Epithelial cell of proximal tubule (primary cell): ENCODE results near the gene ZDHHC14. TPM values are rescaled to one million over a fixed set of nuclear protein-coding genes. Genes with fewer than 3 reads are reported as not detected.

ENCODE experiments used
- DNase-seq: peaks from one replicate; pipeline ENCODE4 v3.0.0-alpha.2; 2011; ENCODE audit warnings: low read depth
- H3K4me3 ChIP-seq: 2 replicates; pipeline ENCODE4 v1.5.1; 2011; ENCODE audit warnings: low read depth, mild to moderate bottlenecking, low read length
- CTCF ChIP-seq: conservative IDR thresholded peaks from 2 replicates; pipeline ENCODE4 v1.5.1; 2012; ENCODE audit warnings: low read depth, mild to moderate bottlenecking, low read length
- total RNA-seq: library from RNA; depleted of rRNA; stranded (reverse); fragments of >200 nt; gene quantifications from 2 replicates; pipeline ENCODE4 v1.2.3, GENCODE V29; 2015

ZDHHC14 gene
- total RNA-seq, 1 donor from 2014 or later: 21.4 TPM

- no peak for DNase-seq
- H3K4me3 ChIP-seq: no peak overlapping the region
- TF ChIP-seq CTCF: no peak
Measured at GRCh38 chr6:157635388-157636244, 254.6 kb downstream of the ZDHHC14 start.

GRCh38 chr6:157637516-157637915 is 256.5 kb downstream of the ZDHHC14 start:
- no peak overlapping the region for H3K4me3 ChIP-seq
- DNase-seq: no peak
- TF ChIP-seq CTCF: no peak

GRCh38 chr6:157637941-157638662 is 257.1 kb downstream of the ZDHHC14 start:
- TF ChIP-seq CTCF: no peak
- no peak for DNase-seq
- no peak overlapping the region for H3K4me3 ChIP-seq

GRCh38 chr6:157638779-157639178 is 257.8 kb downstream of the ZDHHC14 start:
- H3K4me3 ChIP-seq: no peak overlapping the region
- no peak for TF ChIP-seq CTCF
- no peak for DNase-seq

- no peak for DNase-seq
- no peak overlapping the region for H3K4me3 ChIP-seq
- no peak for TF ChIP-seq CTCF
Measured at GRCh38 chr6:157640746-157641451, 259.9 kb downstream of the ZDHHC14 start.

GRCh38 chr6:157641837-157642236 is 260.8 kb downstream of the ZDHHC14 start:
- H3K4me3 ChIP-seq: no peak overlapping the region
- no peak for TF ChIP-seq CTCF
- no peak for DNase-seq
